ENCODE results near the gene EPHA1.

Gene EPHA1

DNA sequence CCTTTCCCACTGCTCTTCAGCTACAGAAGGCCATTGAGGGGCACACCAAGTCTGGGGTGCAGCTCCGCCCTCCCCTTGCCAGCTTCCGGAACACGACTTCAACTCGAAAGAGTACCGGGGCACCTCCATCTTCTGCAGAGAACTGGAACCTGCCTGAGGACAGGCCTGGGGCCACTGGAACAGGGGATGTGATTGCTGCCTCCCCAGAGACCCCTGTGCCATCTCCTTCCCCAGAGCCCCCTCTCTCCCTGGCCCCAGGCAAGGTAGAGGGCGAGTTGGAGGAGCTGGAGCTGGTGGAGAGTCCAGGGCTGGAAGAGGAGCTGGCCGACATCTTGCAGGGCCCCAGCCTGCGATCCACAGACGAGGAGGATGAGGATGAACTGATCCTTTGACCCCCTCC, 57.1 kb downstream of the EPHA1 start (continued):
- TF ChIP-seq ZNF707 (tag by site-specific recombination; IDR thresholded peaks at IDR 0.05) (no peak), ZNF544 (tag by site-specific recombination; IDR thresholded peaks at IDR 0.05) (no peak), ZNF184 (tag by site-specific recombination; IDR thresholded peaks at IDR 0.05) (no peak), SP3 (tag by site-specific recombination; IDR thresholded peaks at IDR 0.05) (no peak), ZNF571 (tag by site-specific recombination; IDR thresholded peaks at IDR 0.05) (no peak)

DNA sequence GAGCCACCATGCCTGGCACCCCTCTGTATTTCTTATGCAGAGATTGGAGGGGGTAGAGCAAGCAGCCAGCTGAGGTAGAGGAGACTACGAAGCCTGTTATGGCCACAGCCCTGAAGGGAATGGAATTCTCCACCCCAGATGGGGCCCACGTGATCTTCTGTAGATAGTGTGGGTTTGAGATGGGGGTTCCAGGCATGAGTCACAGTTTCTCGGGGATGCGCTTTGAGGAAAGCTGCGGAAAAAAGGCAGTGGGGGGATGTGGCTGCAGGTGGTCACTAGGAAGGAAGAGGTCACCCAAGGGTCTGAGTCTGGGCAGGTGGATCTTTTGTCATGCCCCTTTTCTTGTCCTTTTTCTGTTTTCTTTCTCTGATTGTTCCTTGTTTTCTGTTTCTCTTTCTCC, 57.6 kb downstream of the EPHA1 start:
- ChIA-PET CTCF (interaction anchor here (0.6 kb wide), 1 partner anchor 28 kb away, joined by 3 read pairs; no protein-coding TSS in a partner anchor), POLR2A (no interaction called here)
- H3K4me3 ChIP-seq (ENCODE audit: low read depth, low read length), result no peak overlapping the region
- peaks cover 0 to 11% of the 10 kb centered on the region in 2 experiments; a peak in 1 of 3 replicates for H3K36me3 ChIP-seq (ENCODE audit: control insufficient read depth in 2 of 2, insufficient read depth in 1 of 2, low read length in 2 of 2)
- no peaks in the 10 kb centered on the region for H3K4me1 ChIP-seq (ENCODE audit: control insufficient read depth, insufficient read depth, low read length)
- no peaks in the 10 kb centered on the region for H3K9me3 ChIP-seq (ENCODE audit: control insufficient read depth, insufficient read depth, low read depth, low read length)
- TF ChIP-seq ZNF248 (tag by site-specific recombination; IDR thresholded peaks at IDR 0.05), result no peak
- no peak for TF ChIP-seq ZNF114 (tag by site-specific recombination; IDR thresholded peaks at IDR 0.05)
- TF ChIP-seq ZNF155 (tag by site-specific recombination; IDR thresholded peaks at IDR 0.05), result no peak
- TF ChIP-seq ZNF426 (tag by site-specific recombination; IDR thresholded peaks at IDR 0.05), result no peak
- TF ChIP-seq ZNF366 (tag by site-specific recombination; conservative IDR thresholded peaks at IDR 0.05), result no peak
- TF ChIP-seq, protein P1, sequence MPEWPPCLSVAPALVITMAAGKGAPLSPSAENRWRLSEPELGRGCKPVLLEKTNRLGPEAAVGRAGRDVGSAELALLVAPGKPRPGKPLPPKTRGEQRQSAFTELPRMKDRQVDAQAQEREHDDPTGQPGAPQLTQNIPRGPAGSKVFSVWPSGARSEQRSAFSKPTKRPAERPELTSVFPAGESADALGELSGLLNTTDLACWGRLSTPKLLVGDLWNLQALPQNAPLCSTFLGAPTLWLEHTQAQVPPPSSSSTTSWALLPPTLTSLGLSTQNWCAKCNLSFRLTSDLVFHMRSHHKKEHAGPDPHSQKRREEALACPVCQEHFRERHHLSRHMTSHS (tag by site-specific recombination; IDR thresholded peaks at IDR 0.05), result no peak
- TF ChIP-seq, protein P2, sequence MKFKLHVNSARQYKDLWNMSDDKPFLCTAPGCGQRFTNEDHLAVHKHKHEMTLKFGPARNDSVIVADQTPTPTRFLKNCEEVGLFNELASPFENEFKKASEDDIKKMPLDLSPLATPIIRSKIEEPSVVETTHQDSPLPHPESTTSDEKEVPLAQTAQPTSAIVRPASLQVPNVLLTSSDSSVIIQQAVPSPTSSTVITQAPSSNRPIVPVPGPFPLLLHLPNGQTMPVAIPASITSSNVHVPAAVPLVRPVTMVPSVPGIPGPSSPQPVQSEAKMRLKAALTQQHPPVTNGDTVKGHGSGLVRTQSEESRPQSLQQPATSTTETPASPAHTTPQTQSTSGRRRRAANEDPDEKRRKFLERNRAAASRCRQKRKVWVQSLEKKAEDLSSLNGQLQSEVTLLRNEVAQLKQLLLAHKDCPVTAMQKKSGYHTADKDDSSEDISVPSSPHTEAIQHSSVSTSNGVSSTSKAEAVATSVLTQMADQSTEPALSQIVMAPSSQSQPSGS (tag by site-specific recombination; IDR thresholded peaks at IDR 0.05; ENCODE audit: low read depth), result no peak
- no peak for TF ChIP-seq ZNF274 (IDR thresholded peaks at IDR 0.05; ENCODE audit: low read length)
- no peak for TF ChIP-seq ZNF274 (tag by site-specific recombination; IDR thresholded peaks at IDR 0.05; ENCODE audit: borderline replicate concordance)
- TF ChIP-seq SCRT1 (tag by site-specific recombination; IDR thresholded peaks at IDR 0.05; ENCODE audit: borderline replicate concordance), result no peak
- TF ChIP-seq ZNF544 (tag by site-specific recombination; IDR thresholded peaks at IDR 0.05), result no peak
- TF ChIP-seq ZNF776 (tag by site-specific recombination; IDR thresholded peaks at IDR 0.05; ENCODE audit: borderline replicate concordance), result no peak
- TF ChIP-seq ZNF792 (tag by site-specific recombination; IDR thresholded peaks at IDR 0.05), result no peak
- no peak for TF ChIP-seq ZNF2 (tag by site-specific recombination; IDR thresholded peaks at IDR 0.05)
- TF ChIP-seq, protein P3, sequence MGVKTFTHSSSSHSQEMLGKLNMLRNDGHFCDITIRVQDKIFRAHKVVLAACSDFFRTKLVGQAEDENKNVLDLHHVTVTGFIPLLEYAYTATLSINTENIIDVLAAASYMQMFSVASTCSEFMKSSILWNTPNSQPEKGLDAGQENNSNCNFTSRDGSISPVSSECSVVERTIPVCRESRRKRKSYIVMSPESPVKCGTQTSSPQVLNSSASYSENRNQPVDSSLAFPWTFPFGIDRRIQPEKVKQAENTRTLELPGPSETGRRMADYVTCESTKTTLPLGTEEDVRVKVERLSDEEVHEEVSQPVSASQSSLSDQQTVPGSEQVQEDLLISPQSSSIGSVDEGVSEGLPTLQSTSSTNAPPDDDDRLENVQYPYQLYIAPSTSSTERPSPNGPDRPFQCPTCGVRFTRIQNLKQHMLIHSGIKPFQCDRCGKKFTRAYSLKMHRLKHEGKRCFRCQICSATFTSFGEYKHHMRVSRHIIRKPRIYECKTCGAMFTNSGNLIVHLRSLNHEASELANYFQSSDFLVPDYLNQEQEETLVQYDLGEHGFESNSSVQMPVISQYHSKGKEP (tag by site-specific recombination; IDR thresholded peaks at IDR 0.05), result no peak
- no peak for TF ChIP-seq ZNF549 (tag by site-specific recombination; IDR thresholded peaks at IDR 0.05)
- no peak overlapping the region for H3K27ac ChIP-seq (ENCODE audit: extremely low read depth, low read depth, low read length)

DNA sequence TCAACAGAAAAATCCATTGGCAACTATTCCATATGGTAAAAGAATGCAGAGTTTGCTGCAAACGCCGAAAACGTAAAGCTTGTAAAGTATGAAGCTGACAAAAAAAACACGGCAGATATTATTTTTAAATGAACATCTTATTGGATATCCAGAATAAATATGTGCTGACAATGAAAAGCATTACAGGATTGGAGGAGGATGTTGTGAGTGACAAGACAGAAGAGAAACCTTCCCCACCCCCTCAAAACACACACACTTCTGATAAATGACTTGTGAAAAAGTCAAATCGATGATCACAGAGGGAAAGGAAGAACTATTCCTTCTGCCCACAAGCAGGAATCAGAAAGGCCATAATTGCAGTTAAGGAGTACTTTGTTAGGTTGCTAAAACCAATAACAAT, 60.7 kb downstream of the EPHA1 start:
- Histone ChIP-seq H3K9me3 (ENCODE audit: control insufficient read depth, insufficient read depth, low read depth, low read length) (no peaks in the 10 kb centered on the region), H3K27ac (ENCODE audit: extremely low read depth, low read depth, low read length) (no peak overlapping the region), H3K36me3 (ENCODE audit: control insufficient read depth in 2 of 2, insufficient read depth in 1 of 2, low read length in 2 of 2) (no peaks in the 10 kb centered on the region), H3K4me3 (ENCODE audit: low read depth, low read length) (no peak overlapping the region), H3K4me1 (ENCODE audit: control insufficient read depth, insufficient read depth, low read length) (no peaks in the 10 kb centered on the region)
- ChIA-PET CTCF (interaction anchor here (0.8 to 1.2 kb wide), 3 partner anchors 23 to 1025 kb away, joined by 3 to 5 read pairs (median 3); no protein-coding TSS in a partner anchor), POLR2A (no interaction called here)
- no peak for TF ChIP-seq ZFHX2 (tag by site-specific recombination; conservative IDR thresholded peaks at IDR 0.05)
- TF ChIP-seq, protein P4, sequence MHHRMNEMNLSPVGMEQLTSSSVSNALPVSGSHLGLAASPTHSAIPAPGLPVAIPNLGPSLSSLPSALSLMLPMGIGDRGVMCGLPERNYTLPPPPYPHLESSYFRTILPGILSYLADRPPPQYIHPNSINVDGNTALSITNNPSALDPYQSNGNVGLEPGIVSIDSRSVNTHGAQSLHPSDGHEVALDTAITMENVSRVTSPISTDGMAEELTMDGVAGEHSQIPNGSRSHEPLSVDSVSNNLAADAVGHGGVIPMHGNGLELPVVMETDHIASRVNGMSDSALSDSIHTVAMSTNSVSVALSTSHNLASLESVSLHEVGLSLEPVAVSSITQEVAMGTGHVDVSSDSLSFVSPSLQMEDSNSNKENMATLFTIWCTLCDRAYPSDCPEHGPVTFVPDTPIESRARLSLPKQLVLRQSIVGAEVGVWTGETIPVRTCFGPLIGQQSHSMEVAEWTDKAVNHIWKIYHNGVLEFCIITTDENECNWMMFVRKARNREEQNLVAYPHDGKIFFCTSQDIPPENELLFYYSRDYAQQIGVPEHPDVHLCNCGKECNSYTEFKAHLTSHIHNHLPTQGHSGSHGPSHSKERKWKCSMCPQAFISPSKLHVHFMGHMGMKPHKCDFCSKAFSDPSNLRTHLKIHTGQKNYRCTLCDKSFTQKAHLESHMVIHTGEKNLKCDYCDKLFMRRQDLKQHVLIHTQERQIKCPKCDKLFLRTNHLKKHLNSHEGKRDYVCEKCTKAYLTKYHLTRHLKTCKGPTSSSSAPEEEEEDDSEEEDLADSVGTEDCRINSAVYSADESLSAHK (tag by site-specific recombination; IDR thresholded peaks at IDR 0.05), result no peak
- no peak for TF ChIP-seq ZNF248 (tag by site-specific recombination; IDR thresholded peaks at IDR 0.05)
- TF ChIP-seq, protein P5, sequence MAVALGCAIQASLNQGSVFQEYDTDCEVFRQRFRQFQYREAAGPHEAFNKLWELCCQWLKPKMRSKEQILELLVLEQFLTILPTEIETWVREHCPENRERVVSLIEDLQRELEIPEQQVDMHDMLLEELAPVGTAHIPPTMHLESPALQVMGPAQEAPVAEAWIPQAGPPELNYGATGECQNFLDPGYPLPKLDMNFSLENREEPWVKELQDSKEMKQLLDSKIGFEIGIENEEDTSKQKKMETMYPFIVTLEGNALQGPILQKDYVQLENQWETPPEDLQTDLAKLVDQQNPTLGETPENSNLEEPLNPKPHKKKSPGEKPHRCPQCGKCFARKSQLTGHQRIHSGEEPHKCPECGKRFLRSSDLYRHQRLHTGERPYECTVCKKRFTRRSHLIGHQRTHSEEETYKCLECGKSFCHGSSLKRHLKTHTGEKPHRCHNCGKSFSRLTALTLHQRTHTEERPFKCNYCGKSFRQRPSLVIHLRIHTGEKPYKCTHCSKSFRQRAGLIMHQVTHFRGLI (tag by site-specific recombination; IDR thresholded peaks at IDR 0.05), result no peak
- TF ChIP-seq ZNF354C (tag by site-specific recombination; IDR thresholded peaks at IDR 0.05; ENCODE audit: borderline replicate concordance, low read depth), result no peak

Data from HEK293 (cell line).